GM12892 (cell line): ENCODE measurements around the gene MGAT5.

Experiments
- POLR2AphosphoS5 ChIP-seq: IDR thresholded peaks from 2 replicates; pipeline ENCODE4 v1.6.1; 2011; ENCODE audit warnings: low read depth, low read length, control low read depth
- TAF1 ChIP-seq: IDR thresholded peaks from 2 replicates; pipeline ENCODE4 v1.6.1; 2011; ENCODE audit warnings: low read depth, mild to moderate bottlenecking, control low read depth, low read length, borderline replicate concordance

GRCh38 chr2:134315471-134315870 lies 61.6 kb downstream of the MGAT5 start:
- TF ChIP-seq POLR2AphosphoS5 (no peak), TAF1 (no peak)
